ENCODE results near the gene NEDD9.

NEDD9 gene

GRCh38 chr6:11232193-11232769, at the start of gene NEDD9:
Gene NEDD9 (minus strand): TSS chr6:11232668. CDS start chr6:11232515, 153 bp downstream.
- peak; percentile 97 for DNase-seq

DNA sequence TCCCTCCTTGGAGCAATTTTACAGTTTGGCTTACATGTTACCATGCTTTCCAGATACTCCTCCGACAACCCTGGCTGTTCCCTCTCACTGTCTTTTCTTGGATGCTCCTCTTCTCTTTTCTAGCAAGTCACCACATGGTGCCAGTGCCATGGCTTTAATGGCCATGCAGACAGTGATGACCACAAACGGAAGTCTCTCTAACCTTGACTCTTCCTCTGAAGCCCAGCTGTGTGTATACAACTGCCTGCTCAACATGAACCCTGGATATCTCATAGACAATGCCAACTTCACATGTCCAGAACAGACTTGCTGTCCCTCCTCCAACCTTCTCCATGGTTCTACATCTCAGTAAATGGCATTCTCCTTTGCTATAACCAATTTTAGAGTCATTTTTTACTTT, 49.8 kb upstream of the NEDD9 start:
- DNase-seq = no peak

GRCh38 chr6:11280394-11280793, 47.9 kb upstream of the NEDD9 start:
- DNase-seq = no peak

GRCh38 chr6:11279284-11279689, 46.8 kb upstream of the NEDD9 start:
- no peak for DNase-seq

DNA sequence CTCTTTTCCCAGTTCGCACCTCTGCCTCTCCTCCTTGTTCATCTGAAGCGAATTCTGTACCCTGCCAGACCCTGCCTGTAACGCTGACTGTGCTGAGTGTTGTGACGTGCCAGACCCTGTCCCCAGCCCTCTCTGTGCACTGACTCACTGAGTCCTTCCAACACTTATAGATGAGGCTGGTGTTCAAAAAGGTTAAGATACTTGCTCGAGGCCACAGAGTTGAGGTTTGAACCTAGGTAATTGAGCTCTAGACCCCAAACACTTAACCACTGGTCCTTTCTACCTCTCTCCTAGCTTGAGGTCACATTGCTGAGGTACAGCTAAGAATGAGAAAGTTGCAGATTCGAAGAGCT, 45.7 kb upstream of the NEDD9 start:
- DNase-seq = no peak

- DNase-seq = peak; percentile 92
Observed at GRCh38 chr6:11277275-11278206, 45.1 kb upstream of the NEDD9 start.

DNA sequence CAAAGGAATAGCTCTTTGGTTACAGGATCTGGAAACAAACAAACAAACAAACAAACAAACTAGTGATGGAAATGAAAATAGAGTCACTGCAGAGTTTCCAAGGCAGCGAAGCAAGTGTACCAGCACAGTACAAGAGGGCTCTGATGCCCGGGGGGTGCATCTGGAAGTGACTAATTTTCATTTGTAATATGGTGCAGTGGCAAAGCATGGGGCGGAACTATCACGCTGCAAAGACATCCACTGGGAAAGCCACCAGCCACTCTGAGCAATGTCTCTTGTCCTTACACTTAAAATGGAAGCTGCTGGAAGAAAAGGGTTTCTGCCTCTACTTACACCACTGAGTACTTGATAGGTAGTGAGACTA, 44.4 kb upstream of the NEDD9 start:
- no peak for DNase-seq

- DNase-seq = no peak
Observed at GRCh38 chr6:11276228-11276627, 43.8 kb upstream of the NEDD9 start.

- DNase-seq = no peak
Observed at GRCh38 chr6:11275598-11275997, 43.1 kb upstream of the NEDD9 start.

- no peak for DNase-seq
Observed at GRCh38 chr6:11273406-11274065, 41.1 kb upstream of the NEDD9 start.

DNA sequence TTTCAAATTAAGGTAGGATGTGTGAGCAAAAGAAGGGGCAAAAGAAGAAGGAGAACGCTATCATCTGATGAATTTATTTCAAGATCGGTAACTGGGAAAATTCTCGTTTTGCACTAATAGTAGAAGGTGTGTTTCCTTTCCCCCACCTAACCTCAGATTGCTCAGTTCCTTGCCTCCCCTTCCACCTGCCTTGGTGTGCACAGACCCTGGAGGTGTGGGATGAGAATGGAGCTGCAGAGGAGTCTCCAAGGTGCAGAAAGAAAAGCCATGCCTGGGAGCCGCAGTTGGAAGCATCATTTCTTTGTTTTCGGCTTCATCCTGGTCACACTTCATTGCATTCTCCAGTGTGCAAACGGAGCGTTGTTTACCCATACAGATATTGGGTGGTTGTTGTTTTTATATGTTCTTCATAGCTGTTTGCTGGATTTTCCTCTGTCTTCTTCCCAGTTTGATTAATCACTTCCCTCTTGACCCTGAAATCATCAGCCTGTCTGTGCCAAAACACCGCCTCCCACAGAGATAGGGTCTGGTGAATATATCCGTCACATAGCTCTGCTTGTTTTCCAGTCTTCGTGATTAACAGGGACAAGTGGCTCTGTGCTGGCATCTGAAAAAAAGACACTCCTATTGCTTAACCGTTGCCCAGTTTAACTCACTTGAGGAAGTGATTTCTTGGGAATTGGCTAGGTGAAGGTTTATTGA, 40.2 kb upstream of the NEDD9 start:
- DNase-seq = no peak

DNA sequence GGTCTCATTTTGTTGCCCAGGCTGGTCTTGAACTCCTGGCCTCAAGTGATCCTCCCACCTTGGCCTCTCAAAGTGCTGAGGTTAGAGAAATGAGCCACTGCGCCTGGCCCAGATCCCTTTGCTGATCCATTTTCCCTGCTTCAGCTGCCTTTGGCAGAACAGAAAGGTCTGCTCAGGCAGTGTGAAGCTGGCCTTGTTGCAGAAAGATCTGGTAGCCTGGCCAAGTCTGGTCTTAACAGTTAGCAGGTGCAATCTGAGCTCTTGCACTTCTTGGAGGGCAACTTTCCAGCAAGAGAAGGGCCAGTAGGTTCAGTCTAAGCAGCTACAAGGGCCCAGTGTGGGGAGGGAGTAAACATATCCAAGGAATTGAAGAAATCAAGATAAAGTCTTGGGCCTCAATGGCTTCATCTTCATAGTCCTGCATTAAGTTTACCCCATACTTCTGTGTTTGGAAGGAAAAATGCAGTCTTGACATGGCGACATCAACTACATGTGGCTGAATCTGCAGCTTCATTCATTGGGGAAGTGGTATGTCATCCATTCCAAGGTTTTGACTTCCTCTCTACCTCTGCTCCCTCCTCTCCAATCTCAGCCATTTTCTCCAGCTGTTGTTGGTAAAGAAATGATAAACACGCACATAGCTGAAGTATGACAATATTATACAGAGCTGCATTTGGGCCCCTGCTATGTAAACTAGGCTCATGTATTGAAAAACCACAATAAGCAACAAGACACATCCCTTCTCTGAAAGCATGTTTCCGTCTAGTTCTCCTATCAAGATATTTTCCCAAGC, 39.0 kb upstream of the NEDD9 start:
- DNase-seq = peak; percentile 87

DNA sequence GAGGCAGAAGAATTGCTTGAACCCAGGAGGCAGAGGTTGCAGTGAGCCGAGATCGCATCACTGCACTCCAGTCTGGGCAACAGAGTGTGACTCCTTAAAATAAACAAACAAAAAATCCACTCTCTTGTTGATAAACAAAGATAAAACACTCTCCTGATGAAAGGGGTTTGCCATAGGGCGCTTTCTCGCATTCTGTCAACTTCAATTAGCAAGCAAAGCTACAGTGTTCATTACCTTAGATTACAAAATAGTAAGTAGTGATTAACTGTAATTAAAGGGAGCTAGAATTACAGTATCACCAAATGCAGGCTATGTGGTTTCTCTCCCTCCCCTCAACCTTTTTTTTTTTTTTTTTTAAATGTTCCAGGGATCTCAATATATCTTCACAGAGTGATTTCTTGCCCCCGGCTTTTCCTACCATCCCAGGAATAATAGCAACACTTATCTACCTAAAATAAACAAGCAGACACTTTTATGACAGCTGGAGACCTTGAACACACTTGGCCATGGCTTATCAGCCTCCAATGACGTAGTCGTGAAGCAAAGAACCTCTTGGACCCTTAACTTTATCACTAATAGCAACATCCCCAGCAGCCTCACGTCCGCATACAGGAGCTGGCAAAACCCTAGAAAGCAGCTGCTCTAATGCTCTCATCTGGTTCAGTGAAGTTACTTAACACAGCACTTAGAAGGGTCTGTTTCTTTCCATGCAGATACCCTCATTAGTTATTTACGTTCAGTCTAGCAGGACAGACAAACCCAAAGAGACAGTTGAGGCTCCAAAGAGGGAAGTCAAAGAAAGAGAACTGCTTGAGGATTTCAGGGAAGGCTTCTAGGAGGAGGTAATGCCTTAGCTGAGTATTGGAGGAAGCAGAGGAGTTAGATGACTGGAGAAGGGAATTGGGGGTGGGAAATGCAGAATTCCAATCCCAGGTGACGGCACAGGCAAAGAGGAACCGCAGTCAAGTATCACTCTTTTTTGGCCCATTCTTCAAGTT, 37.9 kb upstream of the NEDD9 start:
- DNase-seq = no peak

DNA sequence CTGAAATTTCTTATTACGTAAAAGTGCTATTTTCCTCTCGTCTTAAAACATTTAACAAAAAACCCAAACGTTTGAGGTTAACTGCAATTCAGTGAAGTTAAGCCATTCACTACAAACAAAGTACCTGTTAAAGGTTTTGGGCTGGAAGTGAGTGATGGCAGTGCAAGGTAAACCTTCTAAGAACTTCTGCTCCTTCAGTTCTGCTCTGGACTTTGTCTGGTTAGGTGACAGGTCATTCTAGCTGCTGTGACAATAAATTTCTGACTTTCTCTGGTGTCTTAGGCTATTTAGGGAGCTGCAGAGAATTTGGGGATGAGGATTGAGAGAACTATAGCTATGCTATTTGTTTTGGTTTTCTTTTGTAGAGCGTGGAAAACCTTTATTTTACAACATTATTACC, 36.5 kb upstream of the NEDD9 start:
- no peak for DNase-seq

- DNase-seq = no peak
Observed at GRCh38 chr6:11266926-11267325, 34.5 kb upstream of the NEDD9 start.

DNA sequence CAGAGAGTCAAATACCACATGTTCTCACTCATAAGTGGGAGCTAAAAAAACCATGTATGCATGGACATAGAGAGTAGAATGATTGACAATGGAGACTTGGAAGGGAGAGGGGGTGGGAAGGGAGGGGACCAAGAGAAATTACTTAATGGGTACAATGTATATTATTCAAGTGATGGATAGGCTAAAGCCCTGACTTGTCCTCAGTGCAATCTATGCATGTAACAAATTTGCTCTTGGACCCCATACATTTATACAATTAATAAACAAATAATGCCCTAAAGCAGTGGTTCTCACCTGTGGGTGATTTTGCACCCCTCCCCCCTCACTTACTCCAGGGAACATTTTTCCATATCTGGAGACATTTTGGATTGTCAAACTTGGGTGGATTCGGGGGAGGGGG, 33.5 kb upstream of the NEDD9 start:
- no peak for DNase-seq

- no peak for DNase-seq
Observed at GRCh38 chr6:11264100-11264499, 31.6 kb upstream of the NEDD9 start.

GRCh38 chr6:11263291-11263775, 30.9 kb upstream of the NEDD9 start:
- DNase-seq = peak; percentile 71

GRCh38 chr6:11262242-11262641, 29.8 kb upstream of the NEDD9 start:
- DNase-seq = no peak

- DNase-seq = no peak
Observed at GRCh38 chr6:11260249-11261038, 28.0 kb upstream of the NEDD9 start.

Measured in fibroblast of skin of right quadriceps (primary cell).